Upper lobe of left lung (tissue), 4 donors: ENCODE data around the gene CEP170B.
"Not testable (repeated sequence)": the region's sequence is repeated elsewhere in the genome, so short reads cannot be mapped to it uniquely, and the experiment has no call there.

Experiments used
- EP300 ChIP-seq, 4 donors: sonication (generic); formaldehyde crosslinking; IDR thresholded peaks; one replicate each; pipeline ENCODE4 v1.5.1; 2017; ENCODE audit warnings: antibody characterized with exemption in 4 of 4, control low read depth in 2 of 4
- POLR2A ChIP-seq, 4 donors: fragments of 450-650 bp; IDR thresholded peaks; one replicate each; pipeline ENCODE4 v1.5.1; 2016 to 2017; ENCODE audit warnings: antibody characterized with exemption in 4 of 4, mild to moderate bottlenecking in 2 of 4
- TF ChIP-seq, protein P1 (sequence below), 6 experiments: fragments of 450-650 bp in 4 of 6; fragments of 200-600 bp in 2 of 6; sonication (generic) in 2 of 6; IDR thresholded peaks; one replicate each; pipeline ENCODE4 v1.5.1; 2016 to 2019; ENCODE audit warnings: antibody characterized with exemption in 6 of 6

DNA sequence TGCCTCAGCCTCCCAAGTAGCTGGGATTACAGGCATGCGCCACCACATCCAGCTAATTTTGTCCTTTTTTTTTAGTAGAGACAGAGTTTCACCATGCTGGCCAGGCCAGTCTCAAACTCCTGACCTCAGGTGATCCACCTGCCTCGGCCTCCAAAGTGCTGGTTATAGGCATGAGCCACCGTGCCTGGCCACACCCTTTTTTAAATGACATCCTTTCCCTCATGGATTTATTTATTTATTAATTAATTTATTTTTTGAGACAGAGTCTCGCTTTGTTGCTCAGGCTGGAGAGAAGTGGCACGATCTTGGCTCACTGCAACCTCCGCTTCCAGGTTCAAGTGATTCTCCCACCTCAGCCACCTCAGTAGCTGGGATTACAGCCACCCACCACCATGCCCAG is 7.1 kb upstream of the CEP170B start:
- not testable (repeated sequence) for TF ChIP-seq EP300, POLR2A (IDR thresholded peaks at IDR 0.05)
- TF ChIP-seq, protein P1, sequence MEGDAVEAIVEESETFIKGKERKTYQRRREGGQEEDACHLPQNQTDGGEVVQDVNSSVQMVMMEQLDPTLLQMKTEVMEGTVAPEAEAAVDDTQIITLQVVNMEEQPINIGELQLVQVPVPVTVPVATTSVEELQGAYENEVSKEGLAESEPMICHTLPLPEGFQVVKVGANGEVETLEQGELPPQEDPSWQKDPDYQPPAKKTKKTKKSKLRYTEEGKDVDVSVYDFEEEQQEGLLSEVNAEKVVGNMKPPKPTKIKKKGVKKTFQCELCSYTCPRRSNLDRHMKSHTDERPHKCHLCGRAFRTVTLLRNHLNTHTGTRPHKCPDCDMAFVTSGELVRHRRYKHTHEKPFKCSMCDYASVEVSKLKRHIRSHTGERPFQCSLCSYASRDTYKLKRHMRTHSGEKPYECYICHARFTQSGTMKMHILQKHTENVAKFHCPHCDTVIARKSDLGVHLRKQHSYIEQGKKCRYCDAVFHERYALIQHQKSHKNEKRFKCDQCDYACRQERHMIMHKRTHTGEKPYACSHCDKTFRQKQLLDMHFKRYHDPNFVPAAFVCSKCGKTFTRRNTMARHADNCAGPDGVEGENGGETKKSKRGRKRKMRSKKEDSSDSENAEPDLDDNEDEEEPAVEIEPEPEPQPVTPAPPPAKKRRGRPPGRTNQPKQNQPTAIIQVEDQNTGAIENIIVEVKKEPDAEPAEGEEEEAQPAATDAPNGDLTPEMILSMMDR (IDR thresholded peaks at IDR 0.05), result not testable (repeated sequence)
